ENCODE data around the gene NME8.

DNA sequence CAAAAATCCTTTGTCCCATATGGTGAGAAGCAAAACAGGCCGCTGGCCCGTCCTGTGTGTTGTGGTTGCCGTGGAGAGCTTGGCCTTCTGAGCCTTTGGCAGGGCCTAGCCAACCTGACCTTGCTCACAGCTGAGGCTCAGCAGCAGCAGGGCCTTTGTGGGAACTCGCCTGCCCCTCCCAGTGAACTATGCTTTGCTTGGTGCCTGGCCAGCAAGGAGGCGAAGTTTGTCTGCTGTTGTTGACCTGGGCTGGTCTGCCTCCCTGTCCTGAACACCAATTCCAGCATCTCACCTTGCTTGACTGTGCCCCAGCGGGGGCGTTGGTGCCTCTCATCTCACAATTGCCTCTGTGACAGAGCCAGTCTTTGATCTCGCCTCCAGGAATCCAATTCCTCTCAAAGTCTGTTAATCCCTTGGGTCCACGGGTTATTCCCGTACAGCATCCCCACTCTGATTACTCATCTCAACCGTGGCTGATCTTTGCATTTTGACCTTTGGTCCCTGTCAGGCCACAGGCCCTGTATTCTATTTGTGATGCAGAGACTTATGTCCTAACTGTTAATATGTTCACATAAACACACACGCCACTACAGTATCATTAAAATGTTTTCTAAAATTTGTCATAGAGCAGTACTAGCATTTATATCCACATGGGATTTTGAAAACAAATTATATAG lies 94.7 kb downstream of the NME8 start:
- TF ChIP-seq, protein P1, sequence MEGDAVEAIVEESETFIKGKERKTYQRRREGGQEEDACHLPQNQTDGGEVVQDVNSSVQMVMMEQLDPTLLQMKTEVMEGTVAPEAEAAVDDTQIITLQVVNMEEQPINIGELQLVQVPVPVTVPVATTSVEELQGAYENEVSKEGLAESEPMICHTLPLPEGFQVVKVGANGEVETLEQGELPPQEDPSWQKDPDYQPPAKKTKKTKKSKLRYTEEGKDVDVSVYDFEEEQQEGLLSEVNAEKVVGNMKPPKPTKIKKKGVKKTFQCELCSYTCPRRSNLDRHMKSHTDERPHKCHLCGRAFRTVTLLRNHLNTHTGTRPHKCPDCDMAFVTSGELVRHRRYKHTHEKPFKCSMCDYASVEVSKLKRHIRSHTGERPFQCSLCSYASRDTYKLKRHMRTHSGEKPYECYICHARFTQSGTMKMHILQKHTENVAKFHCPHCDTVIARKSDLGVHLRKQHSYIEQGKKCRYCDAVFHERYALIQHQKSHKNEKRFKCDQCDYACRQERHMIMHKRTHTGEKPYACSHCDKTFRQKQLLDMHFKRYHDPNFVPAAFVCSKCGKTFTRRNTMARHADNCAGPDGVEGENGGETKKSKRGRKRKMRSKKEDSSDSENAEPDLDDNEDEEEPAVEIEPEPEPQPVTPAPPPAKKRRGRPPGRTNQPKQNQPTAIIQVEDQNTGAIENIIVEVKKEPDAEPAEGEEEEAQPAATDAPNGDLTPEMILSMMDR (conservative IDR thresholded peaks at IDR 0.05; ENCODE audit: low read length): no peak
- no peak for TF ChIP-seq EZH2phosphoT487 (IDR thresholded peaks at IDR 0.05; ENCODE audit: borderline replicate concordance, low read depth, low read length)
